GM18502 (cell line): ENCODE data around the gene ZBTB42.

Source experiments
- ATAC-seq: cut with Tn5 transposase; IDR thresholded peaks from one replicate; pipeline ENCODE4 v1.9.1; 2021; ENCODE audit warnings: mild to moderate bottlenecking; ENCODE audit not compliant: unreplicated experiment, poor library complexity

Gene ZBTB42

GRCh38 chr14:104792945-104793702, 7.8 kb upstream of the ZBTB42 start:
- no peak for ATAC-seq

GRCh38 chr14:104793703-104793959, 7.3 kb upstream of the ZBTB42 start:
- ATAC-seq: no peak

- no peak for ATAC-seq
Observed at GRCh38 chr14:104794099-104794498, 6.8 kb upstream of the ZBTB42 start.

DNA sequence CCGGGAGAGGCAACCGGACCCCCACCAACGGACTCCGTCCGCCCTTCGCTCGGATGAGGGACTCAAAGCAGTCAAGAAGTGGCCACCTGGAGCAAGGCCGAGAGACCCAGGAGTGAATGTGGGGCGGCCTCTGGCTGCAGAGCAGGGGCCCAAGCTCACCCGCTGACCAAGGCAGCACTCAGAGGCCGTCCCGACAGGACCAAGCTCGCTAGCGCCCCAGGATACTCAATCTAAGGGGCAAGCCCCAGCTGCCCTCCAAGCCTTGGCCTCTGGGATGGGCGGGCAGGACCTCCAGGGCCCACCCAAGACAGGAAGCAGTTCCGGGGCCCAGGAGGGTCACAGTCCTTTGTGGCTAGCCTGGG, 6.3 kb upstream of the ZBTB42 start:
- ATAC-seq: no peak

- peak; percentile 49 for ATAC-seq
Observed at GRCh38 chr14:104794993-104795780, 5.7 kb upstream of the ZBTB42 start, which contains the start of gene AKT1. Gene AKT1 (minus strand): TSS chr14:104795748. CDS start chr14:104792643, 3,105 bp downstream.

- no peak for ATAC-seq
Observed at GRCh38 chr14:104795781-104796686, 4.9 kb upstream of the ZBTB42 start.

- no peak for ATAC-seq
Observed at GRCh38 chr14:104796687-104797081, 4.2 kb upstream of the ZBTB42 start.

DNA sequence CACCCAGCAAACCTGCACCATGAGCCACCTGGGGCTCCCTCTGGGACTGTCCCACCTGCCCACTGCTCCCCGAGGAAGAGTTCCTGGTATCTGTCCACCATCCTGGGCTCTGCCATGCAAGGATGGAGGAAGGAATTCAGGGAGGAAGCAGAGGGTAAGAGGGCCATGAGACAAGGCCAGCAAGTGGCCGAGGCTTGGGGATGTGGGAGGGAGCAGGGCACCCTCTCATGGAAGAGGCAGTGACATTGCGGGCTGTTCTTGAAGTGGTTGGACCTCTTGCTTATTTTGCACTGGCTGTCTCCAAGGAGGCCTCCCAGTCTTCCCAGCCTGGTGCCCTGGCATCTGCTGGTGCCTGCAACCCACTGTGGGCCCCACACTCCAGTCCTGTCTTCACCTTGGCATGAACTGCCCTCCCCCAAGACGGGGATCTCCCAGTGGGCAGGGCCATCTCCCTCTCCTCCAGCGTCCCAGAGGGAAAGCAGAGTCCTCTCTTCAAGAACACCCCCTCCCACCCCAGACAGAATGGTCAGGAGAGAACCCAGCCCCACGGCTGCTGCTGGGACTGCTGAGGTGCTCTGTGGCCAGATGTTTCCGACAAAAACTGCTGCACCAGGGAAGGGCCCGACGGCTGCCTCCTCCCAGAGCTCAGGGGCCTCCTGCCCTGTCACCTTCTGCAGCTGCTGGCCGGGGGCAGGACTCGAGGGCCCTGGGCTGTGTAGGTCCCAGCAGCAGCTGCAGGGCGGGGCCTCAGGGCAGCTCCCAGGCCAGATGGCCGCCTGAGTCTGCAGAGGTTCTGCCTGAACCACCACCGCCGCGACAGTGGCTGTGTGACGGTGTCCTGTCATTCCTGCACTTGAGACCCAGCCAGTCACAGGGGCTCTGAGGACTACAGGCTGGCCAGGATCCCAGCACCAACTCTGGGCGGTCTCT, 3.5 kb upstream of the ZBTB42 start:
- no peak for ATAC-seq

GRCh38 chr14:104798300-104799243, 2.3 kb upstream of the ZBTB42 start:
- ATAC-seq: no peak

DNA sequence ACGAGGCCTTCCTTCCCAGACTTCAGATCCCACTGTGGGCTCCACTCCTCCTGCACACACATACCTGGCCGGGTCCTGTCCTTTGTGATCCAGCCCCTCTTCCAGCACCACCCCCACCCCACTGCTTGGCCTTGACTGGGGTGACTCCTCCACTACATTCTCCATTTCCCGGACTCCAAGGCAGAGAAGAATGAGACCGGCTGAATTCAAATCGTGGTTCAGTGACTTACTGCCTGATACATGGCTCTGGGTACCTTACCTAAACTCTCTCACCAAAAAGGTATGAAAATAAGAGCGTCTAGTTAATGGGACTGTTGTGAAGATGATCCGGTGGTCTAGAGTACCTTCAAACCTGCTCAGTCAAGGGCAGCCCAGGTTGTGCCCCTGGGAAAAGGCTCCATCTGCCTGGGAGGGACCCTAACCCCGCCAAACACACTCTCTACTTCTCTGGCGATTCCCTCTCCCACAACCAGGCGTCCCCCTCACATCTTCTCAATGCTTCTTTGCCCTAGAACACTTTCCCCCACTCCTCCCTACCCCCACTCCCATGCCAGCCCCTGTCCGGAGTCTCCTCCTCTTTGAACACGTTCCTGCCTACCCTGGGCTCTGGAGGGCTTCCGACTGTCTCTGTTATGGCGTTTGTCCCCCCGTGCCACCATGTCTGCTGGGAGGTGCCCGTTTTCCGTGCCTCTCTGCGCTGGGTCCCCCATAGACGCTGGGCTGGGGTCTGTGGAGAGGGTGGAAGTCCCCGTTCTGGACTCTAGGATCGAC, 1.5 kb upstream of the ZBTB42 start:
- no peak for ATAC-seq

- ATAC-seq: peak; percentile 70
Observed at GRCh38 chr14:104800015-104800770, 708 bp upstream of the ZBTB42 start.

- ATAC-seq: no peak
Observed at GRCh38 chr14:104801520-104802393, 856 bp downstream of the ZBTB42 start.

GRCh38 chr14:104802394-104803184, 1.7 kb downstream of the ZBTB42 start:
- no peak for ATAC-seq

- no peak for ATAC-seq
Observed at GRCh38 chr14:104803280-104803911, 2.5 kb downstream of the ZBTB42 start.

GRCh38 chr14:104803912-104804410, 3.1 kb downstream of the ZBTB42 start:
- no peak for ATAC-seq
